CD4-positive, alpha-beta T cell treated with Interleukin-15 for 1 hour (primary cell): ENCODE data around the gene NCBP3.

Experiments
- DNase-seq: peaks from one replicate; pipeline ENCODE4 v3.0.0-alpha.2; 2020

NCBP3 gene, protein sequence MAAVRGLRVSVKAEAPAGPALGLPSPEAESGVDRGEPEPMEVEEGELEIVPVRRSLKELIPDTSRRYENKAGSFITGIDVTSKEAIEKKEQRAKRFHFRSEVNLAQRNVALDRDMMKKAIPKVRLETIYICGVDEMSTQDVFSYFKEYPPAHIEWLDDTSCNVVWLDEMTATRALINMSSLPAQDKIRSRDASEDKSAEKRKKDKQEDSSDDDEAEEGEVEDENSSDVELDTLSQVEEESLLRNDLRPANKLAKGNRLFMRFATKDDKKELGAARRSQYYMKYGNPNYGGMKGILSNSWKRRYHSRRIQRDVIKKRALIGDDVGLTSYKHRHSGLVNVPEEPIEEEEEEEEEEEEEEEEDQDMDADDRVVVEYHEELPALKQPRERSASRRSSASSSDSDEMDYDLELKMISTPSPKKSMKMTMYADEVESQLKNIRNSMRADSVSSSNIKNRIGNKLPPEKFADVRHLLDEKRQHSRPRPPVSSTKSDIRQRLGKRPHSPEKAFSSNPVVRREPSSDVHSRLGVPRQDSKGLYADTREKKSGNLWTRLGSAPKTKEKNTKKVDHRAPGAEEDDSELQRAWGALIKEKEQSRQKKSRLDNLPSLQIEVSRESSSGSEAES

DNA sequence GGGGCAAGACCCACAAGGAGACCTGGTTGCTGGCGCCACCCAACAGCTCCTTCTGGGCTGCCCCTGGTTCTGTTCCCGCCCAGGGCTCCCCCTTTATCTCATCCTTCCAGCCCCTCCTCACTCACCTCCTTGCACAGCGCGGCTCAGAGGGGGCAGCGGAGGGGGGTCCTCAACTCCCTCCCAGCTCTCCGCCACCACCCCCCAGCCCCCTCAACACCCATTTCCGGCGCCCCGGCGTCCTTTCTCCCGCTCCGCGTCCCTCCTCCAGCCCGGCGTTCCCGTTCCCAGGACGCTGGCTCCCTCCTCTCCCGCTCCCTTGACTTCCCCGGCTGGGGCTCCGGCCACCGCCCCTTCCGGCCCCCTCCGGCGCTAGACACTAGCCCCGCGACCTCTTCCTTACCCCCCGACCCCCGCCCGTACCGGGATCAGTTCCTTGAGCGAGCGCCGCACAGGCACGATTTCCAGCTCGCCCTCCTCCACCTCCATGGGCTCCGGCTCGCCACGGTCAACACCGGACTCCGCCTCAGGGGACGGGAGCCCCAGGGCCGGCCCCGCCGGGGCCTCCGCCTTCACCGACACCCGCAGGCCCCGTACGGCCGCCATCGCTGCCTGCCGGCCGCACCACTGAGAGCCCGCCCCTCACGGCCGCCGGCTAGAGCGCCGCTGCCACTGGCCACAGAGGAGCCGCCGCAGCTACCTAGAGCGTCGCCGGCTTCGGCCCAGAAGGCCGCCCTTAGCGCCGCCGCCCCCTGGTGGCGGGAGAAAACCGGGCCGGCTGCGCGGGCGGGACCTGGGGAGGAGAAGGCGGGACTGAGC lies at the start of gene NCBP3:
NCBP3 (minus strand) TSS at position 626 of the 816 bp plus-strand sequence; CDS start at position 603, 23 bp downstream.
- DNase-seq: peak; percentile 89

DNA sequence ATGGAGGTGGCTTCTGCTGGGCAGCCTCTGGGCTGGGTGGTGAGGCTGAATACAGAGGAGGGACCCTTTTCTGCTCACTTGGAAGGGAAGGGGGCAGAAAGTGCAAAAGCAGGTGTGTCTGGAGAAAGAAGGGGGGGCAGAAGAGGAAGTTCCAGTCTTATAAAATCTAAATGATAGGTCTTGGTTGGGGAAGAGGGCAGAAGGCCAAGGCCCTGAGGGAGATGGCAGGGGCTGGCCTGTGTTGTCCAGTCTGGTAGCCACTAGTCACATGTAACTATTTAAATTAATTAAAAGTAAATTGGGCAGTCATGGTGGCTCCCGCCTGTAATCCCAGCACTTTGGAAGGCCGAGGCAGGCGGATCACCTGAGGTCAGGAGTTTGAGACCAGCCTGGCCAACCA lies 49.3 kb upstream of the NCBP3 start:
- DNase-seq: no peak

DNA sequence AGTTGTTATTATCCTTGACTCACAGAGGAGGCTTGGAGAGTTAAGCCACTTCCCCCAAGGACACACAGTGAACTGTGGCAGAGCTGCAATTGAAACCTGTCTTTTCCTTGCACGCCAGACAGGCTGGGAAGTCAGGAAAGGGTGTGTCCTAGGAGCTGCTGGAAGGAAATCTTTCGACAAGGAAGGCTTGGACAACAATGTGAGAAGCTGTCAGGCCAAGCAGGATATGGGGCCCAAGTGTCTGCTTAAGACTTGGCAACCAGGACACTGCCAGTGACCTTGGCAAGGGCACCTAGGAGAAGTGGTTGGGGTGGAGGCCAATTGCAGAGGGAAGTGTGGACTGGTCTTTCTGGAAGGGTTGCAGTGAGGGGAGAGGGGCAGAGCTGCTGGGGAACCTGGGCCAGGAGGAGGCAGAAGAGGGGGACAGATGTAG lies 48.9 kb upstream of the NCBP3 start:
- DNase-seq: no peak

DNA sequence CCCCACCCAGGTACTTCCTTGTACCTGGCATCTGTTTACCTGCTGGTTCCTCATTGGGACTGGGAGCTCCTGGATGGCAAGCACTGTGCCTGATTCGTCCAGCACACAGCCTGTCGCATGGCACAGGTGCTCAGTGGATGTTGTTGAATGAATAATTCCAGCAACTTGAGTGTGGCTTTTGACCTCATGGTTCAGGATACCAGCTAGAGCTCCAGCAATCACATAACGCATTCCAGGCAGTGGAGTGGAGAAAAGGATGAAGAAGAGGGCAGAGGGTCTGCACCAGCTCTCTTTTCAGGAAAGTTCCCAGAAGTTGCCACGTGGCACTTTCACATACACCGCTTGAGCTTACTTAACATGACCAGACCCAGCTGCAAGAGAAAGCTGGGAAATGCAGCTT lies 48.1 kb upstream of the NCBP3 start:
- no peak for DNase-seq

- no peak for DNase-seq
These were observed 47.7 kb upstream of the NCBP3 start for GRCh38 chr17:3893720-3894116.

GRCh38 chr17:3893003-3893719 lies 47.1 kb upstream of the NCBP3 start, which contains the start of gene CAMKK1:
CAMKK1 (minus strand) TSS chr17:3893053; CDS start chr17:3885687, 7,366 bp downstream.
- peak; percentile 88 for DNase-seq

DNA sequence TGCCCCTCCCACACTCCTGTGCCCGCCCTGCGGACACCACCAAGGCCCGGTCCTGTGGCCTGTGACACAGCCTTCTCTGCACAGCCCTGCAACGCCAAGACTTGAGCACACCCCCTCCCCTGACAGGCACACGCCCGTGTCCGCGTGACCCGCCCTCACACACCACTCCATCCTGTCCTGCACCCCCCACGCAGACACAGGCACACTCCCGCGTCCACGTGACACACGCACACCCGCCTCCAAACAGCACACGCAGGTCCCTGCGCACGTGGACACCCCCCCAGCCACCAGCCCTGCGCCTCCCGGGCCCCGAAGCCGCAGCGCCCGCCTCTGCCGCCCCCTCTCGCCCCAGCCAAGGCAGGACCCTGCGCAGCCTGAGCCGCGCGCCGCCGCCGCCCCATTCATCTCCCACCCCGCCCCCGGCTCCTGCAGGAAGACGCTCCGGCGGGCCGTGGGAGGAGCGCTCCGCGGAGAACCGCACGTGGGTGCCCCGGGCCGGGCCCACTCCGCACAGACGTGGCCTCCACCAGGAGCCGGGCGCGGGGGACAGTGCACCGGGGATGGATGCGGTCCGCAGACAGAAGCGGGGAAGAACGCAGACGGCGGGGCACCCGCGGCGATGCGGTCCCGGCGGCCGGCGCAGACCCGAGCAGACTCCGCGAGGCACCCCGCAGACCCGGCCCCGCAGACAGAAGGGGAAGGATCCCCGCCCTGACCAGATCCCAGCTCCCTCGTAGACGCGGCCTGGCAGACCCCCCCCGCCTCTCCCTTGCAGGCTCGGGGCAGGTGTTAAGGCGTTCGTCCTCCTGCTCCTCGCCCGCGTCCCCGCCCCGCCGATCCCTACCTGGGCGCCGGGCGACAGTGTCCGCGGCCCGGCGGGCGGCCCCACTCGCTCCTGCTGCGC lies 46.3 kb upstream of the NCBP3 start:
- peak; percentile 88 for DNase-seq

DNA sequence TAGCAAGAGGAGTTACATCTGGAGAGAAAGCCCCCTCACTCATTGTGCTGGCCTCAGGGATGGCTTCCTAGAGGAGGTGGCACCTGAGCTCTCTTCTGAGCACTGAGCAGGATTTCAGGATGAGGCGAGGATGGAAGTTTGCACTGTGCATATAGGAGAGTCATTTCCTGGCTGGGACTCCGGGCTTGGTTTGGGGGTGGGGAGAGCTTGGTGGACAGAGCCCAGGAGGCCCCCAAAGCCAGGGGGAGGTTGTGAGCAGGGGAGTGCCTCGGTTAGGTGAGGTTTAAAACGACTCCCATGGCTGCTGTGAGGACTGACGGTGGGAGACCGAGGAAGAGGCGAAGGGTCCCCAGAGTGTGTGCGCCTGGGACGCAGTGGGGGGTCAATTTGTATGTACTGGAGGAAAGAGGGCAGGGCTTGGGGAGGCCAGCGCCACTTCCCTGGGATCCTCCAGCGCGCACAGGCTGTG lies 45.6 kb upstream of the NCBP3 start:
- no peak for DNase-seq

GRCh38 chr17:3890878-3891219 lies 44.8 kb upstream of the NCBP3 start:
- DNase-seq: no peak

- no peak for DNase-seq
These were observed 44.2 kb upstream of the NCBP3 start for GRCh38 chr17:3890082-3890877.

GRCh38 chr17:3889325-3890012 lies 43.4 kb upstream of the NCBP3 start:
- no peak for DNase-seq

DNA sequence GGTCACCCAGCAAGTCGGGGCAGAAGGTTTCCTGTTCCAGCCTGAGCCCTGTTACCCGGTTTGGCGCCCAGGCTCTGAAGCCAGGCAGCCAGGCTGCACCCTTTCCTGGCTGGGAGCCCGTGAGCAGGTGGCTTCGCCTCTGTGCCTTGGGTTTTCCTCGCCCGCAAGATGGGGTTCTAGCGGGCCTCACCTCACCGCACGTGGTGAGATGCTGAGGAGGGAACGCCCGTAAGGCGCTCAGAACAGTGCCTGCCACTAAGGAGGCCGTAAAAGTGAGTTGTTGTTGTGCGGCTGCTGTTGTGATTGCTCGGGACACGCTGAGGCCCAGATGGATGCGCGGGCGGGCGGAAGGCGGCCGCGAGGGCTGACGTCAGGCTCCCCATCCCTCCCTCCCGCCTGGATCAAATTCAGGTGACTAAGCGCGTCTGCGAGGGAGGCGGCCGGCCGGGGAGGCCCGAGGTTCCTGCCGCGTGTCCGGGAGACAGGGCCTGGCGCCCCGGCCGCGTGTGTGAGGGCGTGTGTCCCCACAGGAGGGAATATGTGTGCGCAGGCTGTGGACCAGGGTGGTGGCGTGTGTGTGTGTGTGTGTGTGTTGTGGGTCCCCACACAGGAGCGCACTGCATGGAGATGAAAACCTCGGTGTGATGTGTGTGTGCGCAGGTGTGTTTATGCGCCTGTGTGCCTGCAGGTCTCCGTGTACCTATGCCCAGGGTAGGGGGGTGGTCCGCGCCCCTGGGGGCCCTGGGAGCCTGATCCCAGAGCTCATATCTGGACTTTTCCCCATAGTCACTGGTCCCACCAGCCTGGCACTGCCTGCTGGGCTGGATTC lies 42.5 kb upstream of the NCBP3 start:
- DNase-seq: no peak

DNA sequence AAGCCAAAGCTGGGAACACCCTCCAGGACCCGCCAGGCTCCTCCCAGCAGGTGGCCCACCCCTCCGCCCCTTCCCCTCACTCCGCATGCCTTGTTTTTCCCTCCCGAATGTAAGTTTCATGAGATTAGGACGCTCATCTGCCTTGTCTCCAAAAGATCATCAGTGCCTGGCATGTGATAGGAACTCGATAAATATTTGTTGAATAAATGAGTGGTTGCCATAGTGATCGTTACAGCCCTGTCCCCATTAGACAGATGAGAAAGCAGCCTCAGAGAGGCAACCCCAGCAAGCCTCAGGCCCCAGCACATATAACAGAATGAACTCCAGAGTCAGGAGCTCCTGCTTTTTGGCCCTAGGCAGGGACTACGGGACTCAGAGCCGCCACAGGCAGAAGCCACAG lies 41.8 kb upstream of the NCBP3 start:
- DNase-seq: no peak

DNA sequence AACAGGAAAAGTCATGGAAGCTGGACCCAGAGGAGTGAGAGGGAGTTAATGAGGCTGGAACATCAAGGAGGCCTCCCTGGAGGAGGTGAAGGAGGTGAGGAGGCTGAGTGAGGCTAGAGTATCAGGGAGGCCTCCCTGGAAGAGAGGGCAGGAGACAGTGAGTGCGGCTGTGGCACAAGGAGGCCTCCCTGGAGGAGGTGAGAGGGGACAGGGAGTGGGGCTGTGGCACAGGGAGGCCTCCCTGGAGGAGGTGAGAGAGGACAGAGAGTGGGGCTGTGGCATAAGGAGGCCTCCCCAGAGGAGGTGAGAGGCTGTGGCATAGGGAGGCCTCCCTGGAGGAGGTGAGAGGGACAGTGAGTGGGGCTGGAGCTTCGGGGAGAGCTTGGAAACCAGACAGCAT lies 41.3 kb upstream of the NCBP3 start:
- DNase-seq: no peak

DNA sequence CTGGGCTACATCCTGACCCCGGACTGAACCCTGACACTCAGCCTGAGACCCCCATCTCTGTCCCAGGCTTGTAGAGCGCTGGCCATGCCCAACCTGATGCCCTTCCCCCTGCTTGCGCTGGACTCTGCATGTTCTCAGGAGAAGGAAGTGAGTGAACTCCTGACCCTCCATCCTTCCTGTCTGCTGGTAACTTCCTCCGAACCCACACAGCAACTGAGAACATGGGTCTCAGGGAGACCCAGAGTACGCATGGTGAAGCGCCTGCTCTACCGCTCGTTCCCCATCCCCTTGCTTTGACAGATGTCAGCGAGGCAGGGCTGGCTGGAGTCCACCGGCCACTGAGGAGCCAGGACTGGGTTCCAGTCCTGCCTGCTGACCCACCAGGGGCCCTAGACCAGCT lies 40.7 kb upstream of the NCBP3 start:
- peak; percentile 54 for DNase-seq

- DNase-seq: no peak
These were observed 39.9 kb upstream of the NCBP3 start for GRCh38 chr17:3885970-3886369.

DNA sequence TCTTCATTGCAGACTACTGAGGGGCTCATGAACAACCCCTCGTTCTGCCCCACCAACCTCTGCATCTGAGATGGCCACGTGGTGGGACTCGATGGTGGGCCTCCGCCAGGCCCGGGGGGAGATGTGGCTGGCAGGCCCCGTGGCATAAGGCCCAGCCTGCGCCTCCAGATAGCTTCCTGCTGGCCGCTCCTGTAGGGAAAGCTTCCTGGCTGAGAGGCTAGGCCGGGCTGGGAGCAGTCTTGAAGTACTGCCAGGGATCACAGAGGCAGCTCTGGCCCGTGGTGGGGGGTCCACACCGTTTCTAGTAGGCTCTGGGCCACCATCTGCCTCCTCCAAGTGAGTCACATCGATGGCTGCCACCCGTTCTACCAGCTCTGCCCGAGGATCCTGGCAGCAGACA lies 39.2 kb upstream of the NCBP3 start:
- DNase-seq: no peak

- DNase-seq: no peak
These were observed 38.1 kb upstream of the NCBP3 start for GRCh38 chr17:3884188-3884587.

- DNase-seq: no peak
These were observed 36.2 kb upstream of the NCBP3 start for GRCh38 chr17:3882276-3882675.
